ENCODE measurements around the gene DPYD. TPM values are rescaled to one million over a fixed set of nuclear protein-coding genes. Genes with fewer than 3 reads are reported as not detected.

DPYD gene
- total RNA-seq, 1 experiment from 2014 or later: 9.1 TPM

DNA sequence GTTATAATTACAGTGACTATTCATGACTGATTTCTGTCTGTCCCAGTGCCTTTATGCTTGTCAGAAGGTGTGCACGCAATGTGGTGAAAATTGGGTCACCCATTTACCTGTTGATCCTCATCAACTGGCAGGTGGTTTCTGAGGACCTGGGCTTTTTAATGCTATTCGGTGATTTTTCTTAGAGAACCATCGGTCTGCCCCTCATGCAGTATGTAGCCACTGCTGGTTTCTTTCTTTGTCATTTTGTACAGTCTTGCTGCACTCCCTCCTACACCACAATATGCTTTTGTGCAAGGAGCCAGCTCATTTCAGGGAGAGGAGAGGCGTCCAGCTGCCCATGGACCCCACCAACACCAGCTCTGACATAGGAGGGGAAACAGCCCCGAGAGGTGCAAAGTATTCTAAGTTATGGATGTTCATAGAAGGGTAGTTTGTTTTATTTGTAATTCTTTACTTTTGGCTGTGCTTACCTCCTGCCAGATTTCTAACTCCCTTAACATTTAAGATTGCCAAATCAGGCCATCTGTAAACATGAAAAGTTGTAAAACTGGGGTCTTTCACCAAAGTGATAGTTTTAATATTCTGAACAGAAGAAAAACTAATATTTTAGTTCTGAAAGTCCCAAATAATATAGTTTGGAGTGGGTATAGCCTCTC, 873.9 kb downstream of the DPYD start:
- no peak for DNase-seq (ENCODE audit: low read depth)

DNA sequence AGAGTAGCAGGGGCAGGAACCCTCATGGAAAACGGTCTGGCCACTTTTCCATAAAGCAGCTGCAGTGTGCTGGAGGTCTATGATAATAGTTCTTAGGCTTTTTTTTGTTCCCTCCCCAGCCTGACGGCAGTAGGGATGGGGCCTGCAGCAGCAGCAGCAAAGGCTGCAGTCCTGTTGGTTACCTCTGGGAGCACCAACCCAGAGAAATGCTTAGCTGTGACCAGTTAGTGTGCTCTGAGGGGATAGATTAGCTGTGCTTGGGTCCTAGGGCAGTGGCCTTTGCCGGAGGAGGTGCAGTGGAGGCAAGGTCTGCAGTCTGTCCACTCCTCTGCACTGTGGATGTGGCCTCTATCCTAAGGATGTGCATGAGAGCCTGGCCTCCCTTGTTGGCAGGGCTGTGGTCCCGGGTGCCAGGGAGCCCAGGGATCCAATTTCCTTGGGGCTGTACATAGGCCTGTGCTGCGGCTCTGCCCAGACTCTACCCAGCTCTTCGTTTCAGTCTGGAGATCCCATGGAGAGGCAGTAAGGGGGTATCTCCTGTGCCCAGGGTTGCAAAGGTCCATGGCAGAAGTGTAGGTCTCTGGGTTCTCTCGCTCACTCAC, 876.6 kb downstream of the DPYD start:
- no peak for DNase-seq (ENCODE audit: low read depth)

GRCh38 chr1:97042551-97042950, 878.3 kb downstream of the DPYD start:
- DNase-seq (ENCODE audit: low read depth): no peak

DNA sequence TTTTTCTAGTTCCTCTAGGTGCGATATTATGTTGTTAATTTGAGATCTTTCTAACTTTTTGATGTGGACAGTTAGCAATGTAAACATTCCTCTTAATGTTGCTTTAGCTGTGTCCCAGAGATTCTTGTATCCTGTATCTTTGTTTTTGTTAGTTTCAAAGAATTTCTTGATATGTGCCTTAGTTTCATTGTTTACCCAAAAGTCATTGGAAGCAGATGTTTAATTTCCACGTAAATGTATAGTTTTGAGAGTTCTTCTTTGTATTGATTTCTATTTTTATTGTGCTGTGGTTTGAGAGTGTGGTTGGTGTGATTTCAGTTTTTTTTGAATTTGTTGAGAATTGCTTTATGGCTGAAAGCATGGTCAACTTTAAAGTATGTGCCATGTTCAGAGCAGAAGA, 879.8 kb downstream of the DPYD start:
- no peak for DNase-seq (ENCODE audit: low read depth)

- DNase-seq (ENCODE audit: low read depth): no peak
Observed at GRCh38 chr1:97038410-97038809, 882.4 kb downstream of the DPYD start.

- DNase-seq (ENCODE audit: low read depth): no peak
Observed at GRCh38 chr1:97034651-97035050, 886.2 kb downstream of the DPYD start.

DNA sequence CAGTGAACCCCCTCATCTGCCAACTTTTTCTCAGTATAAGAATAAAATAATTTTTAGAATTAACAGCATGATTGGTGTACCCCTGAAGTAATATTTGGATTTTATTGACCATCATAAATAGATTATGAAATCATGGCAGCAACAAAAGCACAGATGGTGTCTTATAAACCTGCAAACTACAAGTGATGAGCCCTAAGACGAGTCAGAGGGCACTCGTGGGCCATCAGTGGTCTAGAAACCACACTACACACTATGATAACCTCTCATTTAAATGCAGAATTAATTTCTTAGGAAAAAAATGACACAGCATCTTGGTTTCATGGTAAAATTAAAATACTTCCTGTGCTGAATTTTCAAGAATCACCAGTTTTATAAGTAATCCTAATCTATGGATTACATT, 886.9 kb downstream of the DPYD start:
- DNase-seq (ENCODE audit: low read depth): no peak

Measured in Daoy (cell line).